ENCODE data around the gene KLHL22.

- TF ChIP-seq POLR2A (IDR thresholded peaks at IDR 0.05; ENCODE audit: low read depth, low read length) (no peak), POLR2AphosphoS5 (IDR thresholded peaks at IDR 0.05; ENCODE audit: low read depth, low read length) (no peak)
Observed at GRCh38 chr22:20531404-20532201, 36.0 kb upstream of the KLHL22 start.

All from GM12892 (cell line).